Measurements from ENCODE around the gene CXCR6. TPM values are rescaled to one million over a fixed set of nuclear protein-coding genes. Genes with fewer than 3 reads are reported as not detected.

CXCR6 gene
- total RNA-seq, 1 donor from 2014 or later = not detected

- DNase-seq (ENCODE audit: low read depth, low spot score) = no peak
Measured at GRCh38 chr3:45948311-45948781, 5.1 kb downstream of the CXCR6 start.

GRCh38 chr3:45948881-45949280 lies 5.6 kb downstream of the CXCR6 start:
- no peak for DNase-seq (ENCODE audit: low read depth, low spot score)

GRCh38 chr3:45949432-45949831 lies 6.2 kb downstream of the CXCR6 start:
- no peak for DNase-seq (ENCODE audit: low read depth, low spot score)

GRCh38 chr3:45950131-45950530 lies 6.9 kb downstream of the CXCR6 start:
- no peak for DNase-seq (ENCODE audit: low read depth, low spot score)

- DNase-seq (ENCODE audit: low read depth, low spot score) = no peak
Measured at GRCh38 chr3:45950686-45951600, 7.7 kb downstream of the CXCR6 start.

- no peak for DNase-seq (ENCODE audit: low read depth, low spot score)
Measured at GRCh38 chr3:45951946-45952345, 8.7 kb downstream of the CXCR6 start.

- no peak for DNase-seq (ENCODE audit: low read depth, low spot score)
Measured at GRCh38 chr3:45952456-45952855, 9.2 kb downstream of the CXCR6 start.

- DNase-seq (ENCODE audit: low read depth, low spot score) = no peak
Measured at GRCh38 chr3:45953536-45953935, 10.3 kb downstream of the CXCR6 start.

- DNase-seq (ENCODE audit: low read depth, low spot score) = no peak
Measured at GRCh38 chr3:45954306-45954705, 11.0 kb downstream of the CXCR6 start.

GRCh38 chr3:45955017-45955647 lies 11.9 kb downstream of the CXCR6 start:
- no peak for DNase-seq (ENCODE audit: low read depth, low spot score)

GRCh38 chr3:45955706-45956105 lies 12.4 kb downstream of the CXCR6 start:
- no peak for DNase-seq (ENCODE audit: low read depth, low spot score)

GRCh38 chr3:45957586-45957985 lies 14.3 kb downstream of the CXCR6 start:
- no peak for DNase-seq (ENCODE audit: low read depth, low spot score)

GRCh38 chr3:45958321-45958791 lies 15.1 kb downstream of the CXCR6 start:
- no peak for DNase-seq (ENCODE audit: low read depth, low spot score)

- DNase-seq (ENCODE audit: low read depth, low spot score) = no peak
Measured at GRCh38 chr3:45959201-45959600, 15.9 kb downstream of the CXCR6 start.

- DNase-seq (ENCODE audit: low read depth, low spot score) = no peak
Measured at GRCh38 chr3:45960289-45960688, 17.0 kb downstream of the CXCR6 start.

GRCh38 chr3:45962033-45962432 lies 18.8 kb downstream of the CXCR6 start:
- no peak for DNase-seq (ENCODE audit: low read depth, low spot score)

GRCh38 chr3:45964139-45964538 lies 20.9 kb downstream of the CXCR6 start:
- DNase-seq (ENCODE audit: low read depth, low spot score) = no peak

GRCh38 chr3:45965253-45965652 lies 22.0 kb downstream of the CXCR6 start:
- no peak for DNase-seq (ENCODE audit: low read depth, low spot score)

GRCh38 chr3:45965653-45966052 lies 22.4 kb downstream of the CXCR6 start:
- no peak for DNase-seq (ENCODE audit: low read depth, low spot score)

GRCh38 chr3:45966371-45966791 lies 23.1 kb downstream of the CXCR6 start:
- DNase-seq (ENCODE audit: low read depth, low spot score) = no peak

GRCh38 chr3:45966950-45967640 lies 23.8 kb downstream of the CXCR6 start:
- DNase-seq (ENCODE audit: low read depth, low spot score) = no peak

- no peak for DNase-seq (ENCODE audit: low read depth, low spot score)
Measured at GRCh38 chr3:45967724-45968123, 24.5 kb downstream of the CXCR6 start.
